Activated T-helper 1 cell treated with Interleukin-2 at 50 U/mL for 16 hours (primary cell): ENCODE data around the gene ANGPTL8.

Experiments
- DNase-seq: peaks from one replicate; pipeline ENCODE4 v3.0.0-alpha.2; 2020; ENCODE audit warnings: low read depth

ANGPTL8 gene, protein sequence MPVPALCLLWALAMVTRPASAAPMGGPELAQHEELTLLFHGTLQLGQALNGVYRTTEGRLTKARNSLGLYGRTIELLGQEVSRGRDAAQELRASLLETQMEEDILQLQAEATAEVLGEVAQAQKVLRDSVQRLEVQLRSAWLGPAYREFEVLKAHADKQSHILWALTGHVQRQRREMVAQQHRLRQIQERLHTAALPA

DNA sequence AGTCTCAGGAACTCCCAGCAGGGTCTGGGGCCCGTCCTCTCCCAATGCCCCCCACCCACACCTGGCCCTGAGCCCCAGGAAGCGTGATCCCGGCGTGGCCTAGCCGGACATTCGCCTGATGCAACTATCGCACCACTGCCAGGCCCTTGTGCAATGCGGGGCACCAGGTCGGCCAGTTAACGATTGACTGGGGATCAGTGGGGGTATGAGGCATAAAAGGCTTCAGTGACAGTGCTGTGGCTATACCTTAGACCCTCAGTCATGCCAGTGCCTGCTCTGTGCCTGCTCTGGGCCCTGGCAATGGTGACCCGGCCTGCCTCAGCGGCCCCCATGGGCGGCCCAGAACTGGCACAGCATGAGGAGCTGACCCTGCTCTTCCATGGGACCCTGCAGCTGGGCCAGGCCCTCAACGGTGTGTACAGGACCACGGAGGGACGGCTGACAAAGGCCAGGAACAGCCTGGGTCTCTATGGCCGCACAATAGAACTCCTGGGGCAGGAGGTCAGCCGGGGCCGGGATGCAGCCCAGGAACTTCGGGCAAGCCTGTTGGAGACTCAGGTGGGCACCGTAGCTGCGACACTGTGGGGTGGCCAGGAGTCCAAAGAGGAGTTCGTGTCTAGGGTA lies at the start of gene ANGPTL8:
Gene ANGPTL8, plus strand, starts transcription at position 243 of the 624 bp plus-strand sequence. Its CDS starts 19 bp downstream, at position 262.
- no peak for DNase-seq

DNA sequence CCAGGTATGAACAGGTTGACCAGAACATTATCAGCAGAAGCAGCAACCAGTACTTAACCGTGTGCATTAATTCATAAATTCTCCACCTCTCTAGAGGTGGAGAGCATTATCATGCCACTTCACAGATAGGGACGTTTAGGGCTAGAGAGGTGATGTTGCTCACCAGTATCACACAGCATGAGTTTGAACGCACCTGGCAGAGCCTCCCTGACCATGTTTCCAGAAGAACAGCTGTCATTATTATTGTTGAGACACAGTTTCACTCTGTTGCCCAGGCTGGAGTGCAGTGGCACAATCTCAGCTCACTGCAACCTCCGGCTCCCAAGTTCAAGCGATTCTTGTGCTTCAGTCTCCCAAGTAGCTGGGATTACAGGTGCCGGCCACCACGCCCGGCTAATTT lies 48.9 kb upstream of the ANGPTL8 start:
- no peak for DNase-seq

DNA sequence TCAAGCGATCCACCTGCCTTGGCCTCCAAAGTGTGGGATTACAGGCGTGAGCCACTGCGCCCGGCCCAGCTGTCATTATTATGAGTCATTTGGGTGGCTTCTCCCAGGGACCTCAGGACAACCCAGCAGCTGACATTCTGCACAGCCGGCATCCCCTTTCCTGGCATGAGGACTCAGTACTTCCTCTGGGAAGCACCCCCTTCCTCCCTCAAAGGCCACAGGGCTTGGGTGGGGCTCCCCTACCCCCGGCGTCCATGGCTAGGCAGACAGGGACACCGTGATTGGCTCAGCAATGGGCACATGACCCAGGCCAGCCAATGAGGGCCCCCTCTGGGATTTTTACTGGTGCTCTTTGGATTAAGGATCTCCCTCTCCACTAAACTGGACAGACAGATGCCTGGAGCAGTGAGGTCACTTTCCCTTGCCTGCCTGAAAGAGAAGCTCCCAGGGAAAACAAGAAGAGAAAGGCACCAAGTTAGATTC lies 48.1 kb upstream of the ANGPTL8 start:
- DNase-seq = no peak

DNA sequence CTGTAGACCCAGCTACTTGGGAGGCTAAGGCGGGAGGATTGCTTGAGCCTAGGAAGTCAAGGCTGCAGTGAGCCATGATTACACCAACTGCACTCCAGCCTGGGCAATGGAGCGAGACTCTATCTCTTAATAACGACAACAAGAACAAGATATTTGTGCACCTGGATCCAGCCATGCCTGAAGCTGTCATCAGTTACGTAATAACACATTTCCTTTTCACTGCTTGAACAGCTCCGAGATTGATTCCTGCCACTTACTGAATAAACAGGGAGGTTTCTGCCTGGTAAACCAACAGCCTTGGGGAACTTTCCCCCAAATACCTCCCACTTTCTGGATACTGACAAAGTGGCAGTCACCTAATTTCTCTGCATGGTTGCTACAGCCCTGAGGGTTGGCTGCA lies 47.5 kb upstream of the ANGPTL8 start:
- no peak for DNase-seq

DNA sequence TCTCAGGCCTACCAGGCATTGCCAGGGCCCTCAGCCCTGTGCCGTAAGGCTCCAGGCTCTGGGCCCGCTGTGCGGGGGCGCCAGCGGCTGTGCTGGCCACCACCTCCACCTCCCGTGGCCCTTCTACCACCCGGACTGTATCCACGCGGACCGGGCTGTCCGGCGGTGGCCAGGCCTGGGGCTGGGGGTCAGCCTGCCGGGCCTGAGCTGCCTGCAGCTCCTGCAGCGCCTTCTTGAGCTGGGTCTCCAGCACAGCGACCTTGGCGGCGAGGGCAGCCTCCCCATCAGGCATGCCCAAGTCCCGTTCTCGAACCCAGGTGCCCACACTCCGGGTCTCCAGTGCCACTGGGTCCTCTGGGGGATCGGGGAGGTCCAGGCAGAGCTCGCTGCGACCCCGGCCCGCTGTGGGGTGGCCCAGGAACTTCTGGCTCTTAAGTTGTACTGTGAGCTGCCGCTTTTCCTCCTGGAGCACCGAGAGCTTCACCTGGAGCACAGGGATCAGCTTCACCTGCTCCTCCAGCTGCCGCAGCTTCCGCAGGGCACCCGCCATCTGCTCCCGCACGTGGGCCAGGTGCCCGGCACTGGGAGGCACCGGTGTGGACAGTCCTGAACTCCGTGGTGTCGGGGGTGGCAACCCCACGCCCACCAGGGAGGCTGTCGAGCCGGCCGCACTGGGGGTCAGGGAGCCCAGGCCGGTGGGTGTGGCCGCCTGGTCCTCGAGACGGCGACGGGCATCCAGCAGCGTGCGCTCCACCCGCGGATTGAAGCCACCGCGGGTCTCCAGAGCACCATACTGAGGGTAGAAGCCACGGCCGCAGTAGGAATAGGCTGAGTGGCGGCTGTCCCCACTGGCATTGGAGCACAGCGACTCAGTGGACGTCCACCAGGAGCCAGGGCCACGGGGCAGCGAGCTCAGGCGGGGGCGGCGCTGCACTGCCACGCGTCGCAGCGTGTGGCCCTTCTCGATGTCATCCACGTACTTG lies 46.2 kb upstream of the ANGPTL8 start:
- DNase-seq = no peak

DNA sequence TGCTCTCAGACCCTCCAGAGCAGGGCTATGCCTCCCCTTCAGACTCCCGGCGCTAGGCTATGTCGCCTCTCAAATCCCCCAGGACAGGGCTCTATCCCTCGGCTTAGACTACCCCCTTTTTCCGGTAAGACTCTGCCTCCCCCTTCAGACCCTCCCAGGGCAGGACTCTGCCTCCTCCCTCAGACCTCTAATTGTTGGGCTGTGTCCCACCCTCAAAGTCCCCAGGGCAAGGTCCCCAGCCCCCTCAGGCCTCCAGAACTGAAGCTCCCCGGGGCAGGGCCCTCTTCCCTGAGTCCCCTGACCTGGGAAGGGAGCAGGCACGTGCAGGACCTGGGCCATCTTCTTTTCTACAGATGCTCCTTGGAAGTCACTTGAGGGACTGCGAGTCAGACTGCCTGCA lies 45.2 kb upstream of the ANGPTL8 start:
- DNase-seq = no peak

DNA sequence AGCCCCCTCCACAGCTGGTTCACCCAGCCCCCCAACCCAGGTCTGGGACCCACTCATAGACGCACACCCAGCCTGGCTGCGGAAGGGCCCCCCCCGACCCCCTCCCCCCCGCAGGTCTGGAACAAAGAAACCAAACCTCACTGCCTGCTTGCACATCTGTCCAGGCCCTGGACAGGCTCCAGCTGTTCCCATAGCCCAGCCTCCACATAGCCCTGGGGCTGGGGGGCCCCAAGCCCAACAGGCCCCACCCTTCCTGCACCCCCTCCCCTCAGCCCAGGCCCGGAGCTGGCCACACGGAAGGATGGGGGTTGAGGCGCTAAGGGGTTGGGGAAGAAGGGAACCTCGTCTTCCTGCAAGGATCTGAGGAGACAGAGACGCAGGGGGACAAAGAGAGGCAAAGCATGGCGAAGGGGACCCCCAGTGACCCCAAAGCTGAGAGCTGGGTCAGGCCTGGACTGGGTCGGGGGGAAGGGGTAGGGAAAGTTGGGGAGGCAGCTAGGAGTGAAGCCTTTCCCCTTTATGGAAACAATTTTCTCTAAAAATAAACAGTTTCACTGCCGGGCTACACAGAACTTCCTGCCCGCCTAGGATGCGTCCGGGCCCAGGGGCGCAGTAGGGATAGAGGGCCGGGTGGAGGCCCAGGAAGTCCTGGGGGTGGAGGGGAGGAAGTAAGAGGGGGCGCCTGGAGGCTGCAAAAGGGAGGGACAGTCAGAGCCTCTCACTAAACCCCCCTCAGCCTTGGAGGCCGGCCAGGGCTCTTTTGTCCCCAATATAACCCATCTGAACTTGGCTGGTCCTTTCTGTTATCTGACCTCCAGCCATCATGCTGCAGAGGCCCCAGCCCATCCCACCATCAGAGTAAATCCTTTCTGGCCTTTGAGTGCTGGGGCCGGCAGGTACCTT lies 44.5 kb upstream of the ANGPTL8 start:
- no peak for DNase-seq

DNA sequence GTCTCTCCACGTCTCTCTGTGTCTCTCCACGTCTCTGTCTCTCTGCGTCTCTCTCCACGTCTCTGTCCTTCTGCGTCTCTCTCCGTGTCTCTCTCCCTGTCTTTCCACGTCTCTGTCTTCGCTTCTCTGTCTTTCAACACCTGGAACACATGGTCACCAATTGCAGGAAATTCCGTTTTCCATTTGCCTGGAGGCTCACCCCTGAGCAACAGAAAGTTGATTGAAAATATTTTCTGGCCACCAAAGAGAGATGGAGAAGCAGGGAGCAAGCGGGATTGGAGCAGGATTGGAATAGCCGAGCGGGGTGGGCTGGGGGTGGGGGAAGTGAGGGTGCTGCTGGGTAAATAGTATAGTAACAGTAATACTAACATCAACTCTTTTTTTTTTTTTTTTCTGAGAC lies 43.7 kb upstream of the ANGPTL8 start:
- DNase-seq = no peak

DNA sequence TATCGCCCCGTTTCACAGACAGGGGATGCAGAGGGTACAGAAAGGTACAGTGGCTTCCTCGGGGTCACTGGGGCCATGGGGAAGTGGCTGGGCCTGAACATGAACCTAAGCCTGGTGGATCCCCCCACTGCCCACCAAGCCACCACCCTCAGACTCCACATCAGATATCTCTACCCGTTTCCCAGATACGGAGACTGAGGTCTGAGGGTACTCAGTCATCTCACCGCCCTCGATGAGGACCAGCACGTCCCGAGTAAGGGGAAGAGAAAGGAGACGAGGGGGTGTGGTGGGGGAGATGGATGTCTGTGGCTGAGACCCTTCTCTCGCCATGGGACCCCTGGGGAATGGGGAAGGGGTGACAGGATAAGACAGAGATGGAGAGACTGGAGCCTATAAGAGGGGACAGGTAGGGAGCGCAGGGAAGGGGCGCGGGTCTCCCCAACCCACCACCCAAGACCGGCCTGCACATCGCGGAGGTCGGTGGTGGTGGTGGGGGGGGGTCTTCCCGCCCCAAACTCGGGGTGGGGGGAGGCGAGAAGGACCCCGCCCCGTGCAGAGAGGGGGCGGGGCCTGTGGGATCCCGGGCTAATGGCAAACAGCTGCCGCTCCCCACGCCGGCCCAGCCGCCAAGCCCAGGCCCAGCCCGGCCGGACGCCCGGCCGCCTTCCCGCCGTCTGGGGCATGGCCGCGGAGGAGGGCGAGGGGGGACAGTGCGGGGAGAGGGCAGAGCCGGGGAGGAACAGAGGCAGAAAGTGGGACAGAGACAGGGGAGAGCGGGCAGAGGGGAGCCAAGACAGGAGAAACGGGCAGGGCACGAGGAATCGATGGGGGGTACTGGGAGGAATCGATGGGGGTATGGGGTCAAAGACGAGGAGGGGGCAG lies 42.8 kb upstream of the ANGPTL8 start:
- DNase-seq = no peak

DNA sequence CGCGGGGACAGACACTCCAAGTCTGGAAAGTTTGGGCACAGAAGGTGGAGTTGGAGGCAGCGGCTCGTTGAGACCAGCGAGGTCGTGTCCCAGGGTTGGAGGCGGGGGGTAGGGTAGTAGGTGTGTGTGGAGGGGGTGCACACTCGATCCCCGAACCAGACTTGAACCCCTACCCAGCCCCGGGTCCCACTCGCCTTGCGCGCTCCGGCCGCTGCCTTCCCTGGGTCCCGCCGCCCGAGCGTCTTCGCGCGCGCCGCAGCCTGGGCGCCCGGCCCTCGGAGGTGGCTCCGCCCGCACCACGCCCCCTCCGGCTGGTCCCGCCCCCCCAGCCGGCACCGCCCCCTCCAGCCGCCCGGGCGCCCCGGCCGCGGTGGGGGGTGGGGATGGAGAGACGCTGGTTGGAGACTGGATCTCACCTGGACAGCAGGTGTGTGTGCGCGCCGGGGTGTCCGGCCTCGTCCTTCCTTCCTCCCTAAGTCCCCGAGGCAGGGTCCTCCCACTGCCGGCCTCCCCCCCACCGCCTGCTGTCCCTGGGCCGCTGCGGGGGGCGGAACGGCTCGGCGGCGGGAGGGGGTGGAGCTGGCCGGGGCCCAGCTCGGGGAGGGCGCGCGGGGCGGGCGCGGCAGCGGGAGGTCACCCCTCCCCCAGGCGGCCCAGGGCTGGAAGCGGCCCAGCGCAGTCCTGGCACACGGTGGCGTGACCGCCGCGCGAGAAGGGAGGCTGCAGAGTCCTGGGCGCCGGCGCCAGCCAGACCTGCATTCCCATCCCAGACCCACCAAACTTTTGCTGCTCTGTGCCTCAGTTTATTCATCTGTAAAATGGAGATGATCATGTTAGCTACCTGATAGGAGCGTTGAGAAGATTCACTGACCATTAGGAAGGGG lies 41.9 kb upstream of the ANGPTL8 start, which contains the start of gene KANK2:
Gene KANK2, minus strand, starts transcription at position 255 of the 884 bp plus-strand sequence. CDS start 3,034 bp downstream, outside the sequence.
- peak; percentile 55 for DNase-seq

DNA sequence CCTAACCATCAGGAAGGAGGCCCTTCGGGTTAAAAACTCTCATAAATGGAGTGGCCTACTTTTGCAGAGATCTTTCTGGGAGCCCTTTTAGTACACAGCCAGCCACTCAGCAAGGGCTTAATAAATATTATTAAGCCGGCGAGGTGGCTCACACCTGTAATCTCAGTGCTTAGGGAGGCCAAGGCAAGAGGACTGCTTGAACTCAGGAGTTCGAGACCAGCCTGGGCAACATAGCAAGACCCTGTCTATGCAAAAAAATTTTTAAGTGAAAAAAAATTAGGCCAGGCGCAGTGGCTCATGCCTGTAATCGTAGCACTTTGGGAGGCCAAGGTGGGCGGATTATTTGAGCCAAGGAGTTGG lies 41.3 kb upstream of the ANGPTL8 start:
- DNase-seq = no peak

DNA sequence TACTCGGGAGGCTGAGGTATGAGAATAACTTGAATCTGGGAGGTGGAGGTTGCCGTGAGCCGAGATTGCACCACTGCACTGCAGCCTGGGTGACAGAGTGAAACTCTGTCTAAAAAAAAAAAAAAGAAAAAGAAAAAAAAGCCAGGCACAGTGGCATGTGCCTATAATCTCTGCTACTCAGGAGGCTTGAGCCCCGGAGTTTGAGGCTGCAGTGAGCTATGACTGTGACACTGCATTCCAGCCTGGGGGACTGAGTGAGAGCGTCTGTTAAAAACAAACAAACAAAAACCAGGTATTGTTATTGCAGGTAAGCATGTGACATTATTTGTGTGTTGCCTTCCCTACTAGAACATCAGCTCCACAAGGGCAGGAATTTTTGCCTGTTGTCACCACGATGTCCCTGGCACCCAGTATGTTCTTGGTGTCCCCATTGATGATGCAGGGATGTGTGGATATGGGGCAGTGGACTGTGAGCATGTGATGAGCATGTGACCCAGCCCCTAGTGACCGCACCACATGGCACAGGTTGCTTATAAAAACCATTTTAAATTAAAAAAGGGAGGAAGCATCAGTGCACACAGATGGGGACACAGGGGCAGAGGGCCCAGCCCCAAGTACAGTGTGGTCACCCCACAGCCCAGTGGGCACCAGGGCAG lies 40.5 kb upstream of the ANGPTL8 start:
- no peak for DNase-seq

DNA sequence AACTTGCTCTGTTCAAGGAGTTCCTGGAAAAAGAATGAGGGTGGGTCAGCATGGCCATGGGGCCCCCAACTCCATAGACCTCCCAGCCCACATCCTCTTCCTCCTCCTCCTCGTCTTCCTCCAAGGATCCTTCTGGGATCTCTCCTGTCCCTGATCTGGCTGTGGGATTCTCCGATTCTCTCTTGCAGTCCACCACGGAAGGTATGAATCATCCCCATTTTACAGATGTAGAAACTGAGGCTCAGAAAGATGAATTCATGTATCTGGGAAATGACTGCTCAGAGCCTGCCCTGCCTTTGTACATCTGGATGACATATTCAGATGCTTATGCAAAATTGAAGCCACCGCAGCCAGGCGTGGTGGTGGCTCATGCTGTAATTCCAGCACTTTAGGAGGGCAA lies 39.9 kb upstream of the ANGPTL8 start:
- DNase-seq = no peak

DNA sequence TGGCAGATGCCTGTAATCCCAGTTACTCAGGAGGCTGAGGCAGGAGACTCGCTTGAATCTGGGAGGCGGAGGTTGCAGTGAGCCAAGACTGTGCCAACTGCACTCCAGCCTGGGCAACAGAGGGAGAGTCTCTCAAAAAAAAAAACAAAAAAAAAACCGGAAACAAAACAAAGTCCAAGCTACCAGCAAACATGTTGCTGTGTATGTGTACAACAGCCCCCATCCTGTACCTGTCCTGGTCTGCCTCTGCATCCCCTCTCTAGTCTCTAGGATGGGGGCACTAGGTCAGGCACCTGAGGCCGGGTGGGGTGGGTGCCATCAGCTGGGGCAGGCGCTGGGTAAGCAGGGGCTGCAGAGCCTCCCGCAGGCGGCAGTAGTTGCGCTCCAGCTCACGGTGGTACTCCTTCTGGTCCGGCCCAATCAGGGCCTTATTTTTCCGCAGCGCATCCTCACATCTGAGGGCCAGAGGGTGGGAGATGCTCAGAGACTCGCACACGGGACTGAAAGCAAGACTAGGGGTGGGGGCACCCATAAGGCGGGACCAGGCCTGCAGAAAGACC lies 39.3 kb upstream of the ANGPTL8 start:
- no peak for DNase-seq

DNA sequence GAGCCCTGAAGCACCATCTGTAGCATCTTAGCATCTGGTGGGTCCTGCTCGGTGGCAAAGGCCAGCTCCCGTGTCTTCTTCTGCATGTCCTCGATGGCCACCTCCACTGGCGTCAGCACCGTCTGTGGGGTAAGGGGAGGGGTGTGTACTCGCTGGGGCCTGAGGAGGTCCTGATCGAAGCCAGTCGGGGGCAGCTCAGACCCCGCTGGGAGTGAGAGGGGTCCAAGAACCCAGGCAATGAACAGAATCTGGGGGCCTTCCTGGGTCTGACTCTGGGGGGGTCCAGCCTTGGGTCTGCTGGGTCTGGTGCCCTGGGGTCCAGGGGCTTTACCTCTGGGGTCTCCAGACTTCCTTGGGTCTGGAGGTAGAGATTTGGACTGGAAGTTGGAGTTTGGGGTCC lies 38.5 kb upstream of the ANGPTL8 start:
- no peak for DNase-seq

DNA sequence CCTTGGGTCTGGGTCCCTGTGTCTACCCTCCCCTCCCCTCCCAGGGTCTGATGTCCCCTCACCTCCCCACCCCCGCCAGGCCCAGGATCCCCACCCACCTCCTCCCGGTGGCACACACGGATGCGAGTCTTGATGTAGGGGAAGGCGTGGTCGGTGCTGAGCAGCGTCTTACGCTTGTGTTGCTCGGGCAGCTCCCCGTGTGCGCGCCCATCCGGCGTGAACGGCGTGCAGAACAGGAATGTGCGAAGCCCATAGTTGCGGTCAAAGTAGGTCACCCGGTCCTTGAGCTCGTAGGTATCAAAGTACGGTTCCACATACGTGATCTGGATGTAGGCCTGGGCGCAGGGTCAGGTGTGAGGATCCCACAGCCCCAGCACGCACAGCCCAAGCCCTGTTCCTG lies 37.6 kb upstream of the ANGPTL8 start:
- DNase-seq = no peak

DNA sequence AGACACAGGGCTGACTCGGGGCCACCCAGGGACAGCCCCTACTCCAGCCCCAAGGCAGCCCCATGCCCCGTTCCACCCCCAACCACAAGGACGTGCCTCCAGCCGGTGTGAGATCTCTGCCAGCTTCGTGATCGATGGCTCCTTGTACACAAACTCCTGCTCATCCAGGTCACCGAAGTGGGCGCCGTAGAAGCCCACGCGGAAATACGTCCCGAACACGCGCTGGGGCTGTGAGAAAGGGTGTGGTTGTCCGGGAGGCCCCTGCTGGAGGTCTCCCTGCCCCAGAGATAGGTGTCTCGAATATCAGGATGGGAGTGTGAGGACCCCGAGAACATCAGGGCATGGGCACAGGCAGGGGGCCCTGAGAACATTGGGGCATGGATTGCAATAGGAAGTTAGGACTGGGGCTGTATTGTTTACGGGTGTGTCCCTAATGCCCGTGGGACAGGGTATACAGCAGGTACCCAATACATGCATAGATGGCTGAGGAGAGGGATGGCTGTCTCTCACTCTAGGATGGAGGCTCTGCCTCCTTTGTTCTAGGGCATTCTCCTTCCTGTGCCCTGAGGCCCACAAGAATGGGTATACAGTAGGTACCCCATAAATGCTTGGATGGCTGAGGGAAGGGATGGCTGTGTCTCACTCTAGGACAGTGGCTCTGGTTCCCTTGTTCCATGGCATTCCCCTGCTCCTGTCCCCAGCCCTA lies 36.8 kb upstream of the ANGPTL8 start:
- DNase-seq = no peak
